Gastrocnemius medialis (tissue), 4 donors: Measurements from ENCODE around the gene SLC24A3. TPM values are rescaled to one million over a fixed set of nuclear protein-coding genes. Genes with fewer than 3 reads are reported as not detected.
A peak's percentile ranks its signal among the peaks of the same experiment; 100 is the strongest.

Experiments used
- ATAC-seq, 2 donors: fragments of 150-250 bp; one replicate each; pipeline ENCODE4 v1.9.1; 2016
- DNase-seq, 2 donors: peaks; one replicate each; pipeline ENCODE4 v3.0.0-alpha.2; 2019
- H3K27ac ChIP-seq, 4 donors: fragments of 200-600 bp; sonication (generic); 1 replicate in 1 of 4; 2 replicates in 3 of 4; pipeline ENCODE4 v1.5.1; 2016 to 2018; ENCODE audit warnings: mild to moderate bottlenecking in 2 of 4, moderate library complexity in 1 of 4
- H3K27me3 ChIP-seq, 3 donors: fragments of 200-600 bp; sonication (generic) in 2 of 3; 1 replicate in 1 of 3; 2 replicates in 2 of 3; pipeline versions ENCODE4 v1.5.1 to v1.6.0; 2016 to 2019; ENCODE audit warnings: mild to moderate bottlenecking in 1 of 3, moderate library complexity in 1 of 3
- H3K36me3 ChIP-seq, 2 donors: fragments of 200-600 bp; sonication (generic) in 1 of 2; one replicate each; pipeline ENCODE4 v1.5.1; 2017 to 2018
- H3K4me1 ChIP-seq, 2 donors: fragments of 200-600 bp; sonication (generic) in 1 of 2; one replicate each; pipeline ENCODE4 v1.5.1; 2016 to 2017; ENCODE audit warnings: mild to moderate bottlenecking in 2 of 2
- H3K4me3 ChIP-seq, 4 donors: fragments of 200-600 bp; sonication (generic) in 3 of 4; 1 replicate in 1 of 4; 2 replicates in 3 of 4; pipeline ENCODE4 v1.5.1; 2016 to 2019; ENCODE audit warnings: mild to moderate bottlenecking in 2 of 4
- H3K9me3 ChIP-seq, 3 donors: fragments of 200-600 bp; sonication (generic) in 2 of 3; 1 replicate in 1 of 3; 2 replicates in 2 of 3; pipeline ENCODE4 v1.5.1; 2016 to 2019
- POLR2A ChIP-seq, 2 donors: fragments of 450-650 bp; IDR thresholded peaks; one replicate each; pipeline ENCODE4 v1.6.1; 2017; ENCODE audit warnings: antibody characterized with exemption in 2 of 2, mild to moderate bottlenecking in 2 of 2, moderate library complexity in 2 of 2
- in situ Hi-C, 4 donors: fragments of 200-750 bp; cut with MboI; loops; one replicate each; pipeline versions ENCODE4 v1.15.0 to v1.8.0; 2017; ENCODE audit warnings: low sequenced_read_pairs in 4 of 4
- intact Hi-C: fragments of 100-400 bp; cut with DNase I; formaldehyde crosslinking; loops from one replicate; pipeline ENCODE4 v1.15.1; 2023; ENCODE audit warnings: low total_unique reads
- total RNA-seq, 4 donors: library from RNA; depleted of rRNA; stranded (reverse); fragments of >200 nt; gene quantifications; one replicate each; pipeline versions ENCODE4 v1.1.0 to v1.2.3, GENCODE V29; 2016
- TF ChIP-seq, protein P1 (sequence below), 5 experiments: fragments of 450-650 bp in 3 of 5; fragments of 200-600 bp in 2 of 5; sonication (generic) in 2 of 5; IDR thresholded peaks in 4 of 5; conservative IDR thresholded peaks in 1 of 5; 1 replicate in 4 of 5; 2 replicates in 1 of 5; pipeline ENCODE4 v1.5.1; 2016 to 2019; ENCODE audit warnings: antibody characterized with exemption in 5 of 5, mild to moderate bottlenecking in 3 of 5, moderate library complexity in 3 of 5

Gene SLC24A3
- total RNA-seq, 4 donors from 2014 or later, result 3.3 to 7.8 (median 6.7) TPM

DNA sequence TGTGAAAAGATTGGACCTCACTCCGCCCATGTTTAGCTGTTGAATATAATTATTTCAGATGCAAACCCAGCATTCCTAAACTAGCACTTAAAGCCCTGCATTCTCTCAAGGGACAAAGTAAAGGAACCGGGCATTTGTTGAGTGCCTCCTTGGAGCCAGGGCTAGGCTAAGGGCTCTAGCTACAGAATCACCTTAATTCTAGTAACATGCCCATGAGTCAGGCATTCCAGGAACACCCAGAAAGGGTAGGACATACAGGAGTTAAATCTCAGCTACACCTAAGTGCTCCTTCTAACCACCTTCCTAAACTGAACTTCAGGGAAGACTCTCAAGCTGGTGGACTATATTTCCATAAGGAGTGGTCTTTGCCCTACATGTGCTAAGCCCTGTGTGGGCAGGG is 89.4 kb downstream of the SLC24A3 start:
- no peak for TF ChIP-seq POLR2A (IDR thresholded peaks at IDR 0.05)
- TF ChIP-seq, protein P1, sequence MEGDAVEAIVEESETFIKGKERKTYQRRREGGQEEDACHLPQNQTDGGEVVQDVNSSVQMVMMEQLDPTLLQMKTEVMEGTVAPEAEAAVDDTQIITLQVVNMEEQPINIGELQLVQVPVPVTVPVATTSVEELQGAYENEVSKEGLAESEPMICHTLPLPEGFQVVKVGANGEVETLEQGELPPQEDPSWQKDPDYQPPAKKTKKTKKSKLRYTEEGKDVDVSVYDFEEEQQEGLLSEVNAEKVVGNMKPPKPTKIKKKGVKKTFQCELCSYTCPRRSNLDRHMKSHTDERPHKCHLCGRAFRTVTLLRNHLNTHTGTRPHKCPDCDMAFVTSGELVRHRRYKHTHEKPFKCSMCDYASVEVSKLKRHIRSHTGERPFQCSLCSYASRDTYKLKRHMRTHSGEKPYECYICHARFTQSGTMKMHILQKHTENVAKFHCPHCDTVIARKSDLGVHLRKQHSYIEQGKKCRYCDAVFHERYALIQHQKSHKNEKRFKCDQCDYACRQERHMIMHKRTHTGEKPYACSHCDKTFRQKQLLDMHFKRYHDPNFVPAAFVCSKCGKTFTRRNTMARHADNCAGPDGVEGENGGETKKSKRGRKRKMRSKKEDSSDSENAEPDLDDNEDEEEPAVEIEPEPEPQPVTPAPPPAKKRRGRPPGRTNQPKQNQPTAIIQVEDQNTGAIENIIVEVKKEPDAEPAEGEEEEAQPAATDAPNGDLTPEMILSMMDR (IDR thresholded peaks at IDR 0.05 in 4 of 5, conservative IDR thresholded peaks at IDR 0.05 in 1 of 5), result no peak
- DNase-seq (no peak), ATAC-seq (no peak)
- Histone ChIP-seq H3K27me3 (no peaks in the 10 kb centered on the region), H3K36me3 (no peaks in the 10 kb centered on the region), H3K4me1 (peaks cover 3 to 5% of the 10 kb centered on the region in 2 donors), H3K27ac (no peak overlapping the region), H3K4me3 (no peak overlapping the region), H3K9me3 (no peaks in the 10 kb centered on the region)
- intact Hi-C loops, result no loop called here
- in situ Hi-C loops, result no loop called here

DNA sequence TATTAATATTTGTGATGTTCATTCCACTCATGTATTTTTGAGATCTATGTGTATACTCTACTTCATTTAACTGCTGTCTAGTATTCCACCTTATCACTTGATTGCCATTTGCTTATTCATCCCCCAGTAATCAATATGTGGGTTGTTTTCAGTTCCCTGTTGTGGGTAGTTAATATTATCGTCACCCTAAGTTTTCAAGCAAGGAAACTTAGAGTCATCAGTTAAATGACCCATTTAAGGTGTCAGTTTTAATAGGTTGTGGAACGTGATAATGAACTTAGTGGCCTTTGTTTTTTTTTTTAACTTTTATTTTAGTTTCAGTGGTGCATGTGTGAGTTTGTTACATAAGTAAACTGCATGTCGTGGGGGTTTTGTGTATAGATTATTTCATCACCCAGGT is 90.3 kb downstream of the SLC24A3 start:
- Histone ChIP-seq H3K4me1 (peaks cover 3 to 5% of the 10 kb centered on the region in 2 donors), H3K27me3 (no peaks in the 10 kb centered on the region), H3K27ac (no peak overlapping the region), H3K36me3 (no peaks in the 10 kb centered on the region), H3K4me3 (no peak overlapping the region), H3K9me3 (no peaks in the 10 kb centered on the region)
- in situ Hi-C loops, result no loop called here
- DNase-seq, result no peak
- intact Hi-C loops, result no loop called here
- ATAC-seq, result no peak
- TF ChIP-seq, protein P1 (IDR thresholded peaks at IDR 0.05 in 4 of 5, conservative IDR thresholded peaks at IDR 0.05 in 1 of 5), result no peak
- TF ChIP-seq POLR2A (IDR thresholded peaks at IDR 0.05), result no peak

DNA sequence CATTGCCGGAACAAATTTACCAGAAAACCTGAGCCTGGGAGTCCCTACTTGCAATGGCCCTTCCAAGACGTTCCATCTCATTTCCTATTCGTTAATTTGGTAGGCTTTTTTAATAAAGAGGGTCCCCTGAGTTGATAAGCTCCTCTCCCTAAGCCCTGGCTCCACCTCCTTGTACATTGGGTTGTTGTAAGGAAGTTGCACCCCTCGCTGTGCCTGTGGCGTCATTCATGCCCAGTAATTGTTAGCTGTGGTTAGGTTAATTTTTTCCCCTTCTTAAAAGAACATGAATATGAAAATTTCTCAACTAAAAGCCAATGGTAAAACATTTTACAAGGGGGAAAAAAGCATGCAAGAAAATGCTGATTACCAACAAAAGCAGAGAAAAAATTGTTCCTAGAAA is 91.9 kb downstream of the SLC24A3 start:
- Histone ChIP-seq H3K36me3 (no peaks in the 10 kb centered on the region), H3K27me3 (no peaks in the 10 kb centered on the region), H3K9me3 (no peaks in the 10 kb centered on the region), H3K4me1 (peaks cover 2% of the 10 kb centered on the region in 2 donors), H3K4me3 (no peak overlapping the region), H3K27ac (no peak overlapping the region)
- DNase-seq, result no peak
- ATAC-seq, result no peak
- in situ Hi-C loops (no loop called here), intact Hi-C loops (no loop called here)
- TF ChIP-seq, protein P1 (IDR thresholded peaks at IDR 0.05 in 4 of 5, conservative IDR thresholded peaks at IDR 0.05 in 1 of 5), result no peak
- TF ChIP-seq POLR2A (IDR thresholded peaks at IDR 0.05), result no peak

DNA sequence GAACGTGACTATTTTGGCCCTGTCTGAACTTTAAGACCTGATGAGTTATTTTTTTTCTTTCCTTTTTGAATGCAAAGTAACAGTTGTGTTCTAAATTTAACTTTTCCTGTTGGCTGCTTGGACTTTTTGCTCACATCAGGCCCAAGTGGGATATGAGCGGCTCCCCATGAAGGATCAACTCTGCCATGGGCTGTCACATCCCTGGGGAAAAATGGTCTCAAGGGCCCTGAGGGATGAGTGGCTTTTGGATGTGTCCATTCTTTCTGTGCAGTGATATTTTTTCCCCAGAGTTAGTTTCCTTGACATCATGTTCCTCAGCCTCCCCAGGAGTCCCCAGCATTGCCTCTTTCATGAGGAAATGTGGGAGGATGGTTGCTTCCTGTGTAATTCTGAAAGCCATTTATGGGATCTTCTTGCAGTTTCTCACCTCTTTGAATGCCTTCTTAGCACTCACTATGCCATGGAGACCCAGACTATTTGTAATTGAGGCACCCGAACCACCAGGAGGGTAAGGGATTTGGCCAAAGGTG is 92.5 kb downstream of the SLC24A3 start:
- TF ChIP-seq, protein P1 (IDR thresholded peaks at IDR 0.05 in 4 of 5, conservative IDR thresholded peaks at IDR 0.05 in 1 of 5), result no peak
- TF ChIP-seq POLR2A (IDR thresholded peaks at IDR 0.05), result no peak
- Histone ChIP-seq H3K9me3 (no peaks in the 10 kb centered on the region), H3K36me3 (no peaks in the 10 kb centered on the region), H3K27ac (no peak overlapping the region), H3K4me1 (no peaks in the 10 kb centered on the region), H3K27me3 (no peaks in the 10 kb centered on the region), H3K4me3 (no peak overlapping the region)
- in situ Hi-C loops, result no loop called here
- DNase-seq (peak in 1 of 2 donors; percentile 14), ATAC-seq (no peak)
- intact Hi-C loops, result no loop called here

DNA sequence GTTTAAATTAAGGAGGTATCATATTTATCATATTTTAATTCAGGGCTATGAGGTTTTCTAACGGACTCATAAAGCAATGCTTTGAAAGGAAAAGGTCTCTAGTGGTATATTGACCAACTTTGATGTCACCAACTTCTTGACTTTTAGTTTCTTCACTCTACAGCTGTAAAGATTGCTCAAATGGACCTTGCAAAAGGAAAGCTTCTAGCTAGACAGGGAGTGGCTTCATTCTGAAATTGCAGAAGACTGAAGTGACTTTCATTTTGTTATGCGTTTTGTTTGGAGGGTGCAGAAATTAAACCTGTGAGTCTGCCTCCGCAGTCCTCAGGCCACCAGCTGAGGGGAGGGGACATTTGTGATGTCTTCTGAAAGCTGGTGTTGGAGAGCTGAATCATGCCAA is 95.7 kb downstream of the SLC24A3 start:
- in situ Hi-C loops (no loop called here), intact Hi-C loops (no loop called here)
- Histone ChIP-seq H3K27ac (no peak overlapping the region), H3K9me3 (no peaks in the 10 kb centered on the region), H3K4me1 (peaks cover under 1 to 1% of the 10 kb centered on the region in 2 donors), H3K36me3 (no peaks in the 10 kb centered on the region), H3K27me3 (no peaks in the 10 kb centered on the region), H3K4me3 (no peak overlapping the region)
- no peak for ATAC-seq
- no peak for DNase-seq
- no peak for TF ChIP-seq POLR2A (IDR thresholded peaks at IDR 0.05)
- TF ChIP-seq, protein P1 (IDR thresholded peaks at IDR 0.05 in 4 of 5, conservative IDR thresholded peaks at IDR 0.05 in 1 of 5), result no peak
